IMR-90 (cell line): ENCODE measurements around the gene S100Z.

Source experiments
- BHLHE40 ChIP-seq: fragments of 150-350 bp; IDR thresholded peaks from 2 replicates; pipeline ENCODE4 v1.6.1; 2016; ENCODE audit warnings: mild to moderate bottlenecking, low read depth, low read length
- CHD1 ChIP-seq: IDR thresholded peaks from 2 replicates; pipeline ENCODE4 v1.6.1; 2012; ENCODE audit warnings: low read depth, low read length, improper control_type of control experiment
- FOS ChIP-seq: fragments of 150-350 bp; IDR thresholded peaks from 2 replicates; pipeline ENCODE4 v1.6.1; 2016; ENCODE audit warnings: low read depth, low read length
- MAFK ChIP-seq: IDR thresholded peaks from 2 replicates; pipeline ENCODE4 v1.6.1; 2012; ENCODE audit warnings: low read depth, low read length, improper control_type of control experiment
- MAZ ChIP-seq: IDR thresholded peaks from 2 replicates; pipeline ENCODE4 v1.6.1; 2012; ENCODE audit warnings: low read depth, mild to moderate bottlenecking, low read length, improper control_type of control experiment, moderate library complexity, borderline replicate concordance
- MXI1 ChIP-seq: IDR thresholded peaks from 2 replicates; pipeline ENCODE4 v1.6.1; 2012; ENCODE audit warnings: low read depth, mild to moderate bottlenecking, low read length, moderate library complexity, borderline replicate concordance
- POLR2A ChIP-seq: IDR thresholded peaks from 2 replicates; pipeline ENCODE4 v1.6.1; 2012; ENCODE audit warnings: mild to moderate bottlenecking, low read depth, low read length
- RAD21 ChIP-seq: IDR thresholded peaks from 2 replicates; pipeline ENCODE4 v1.6.1; 2012; ENCODE audit warnings: low read length, improper control_type of control experiment
- RFX5 ChIP-seq: IDR thresholded peaks from 2 replicates; pipeline ENCODE4 v1.8.0; 2012; ENCODE audit warnings: low read depth, mild to moderate bottlenecking, low read length, moderate library complexity
- SMC3 ChIP-seq: fragments of 150-350 bp; IDR thresholded peaks from 2 replicates; pipeline ENCODE4 v1.6.1; 2016; ENCODE audit warnings: low read depth, mild to moderate bottlenecking, antibody characterized with exemption, low read length, moderate library complexity
- TF ChIP-seq, protein P1 (sequence below): conservative IDR thresholded peaks from 2 replicates; pipeline ENCODE4 v1.5.1; 2012; ENCODE audit warnings: mild to moderate bottlenecking, low read depth, low read length, improper control_type of control experiment
- TF ChIP-seq, protein P2 (sequence below): fragments of 150-350 bp; IDR thresholded peaks from 2 replicates; pipeline ENCODE4 v1.6.1; 2017; ENCODE audit warnings: mild to moderate bottlenecking, antibody characterized with exemption, low read length, low read depth
- TF ChIP-seq, protein P3 (sequence below): fragments of 150-350 bp; IDR thresholded peaks from 2 replicates; pipeline ENCODE4 v1.6.1; 2016; ENCODE audit warnings: low read depth, mild to moderate bottlenecking, low read length, moderate library complexity, borderline replicate concordance

DNA sequence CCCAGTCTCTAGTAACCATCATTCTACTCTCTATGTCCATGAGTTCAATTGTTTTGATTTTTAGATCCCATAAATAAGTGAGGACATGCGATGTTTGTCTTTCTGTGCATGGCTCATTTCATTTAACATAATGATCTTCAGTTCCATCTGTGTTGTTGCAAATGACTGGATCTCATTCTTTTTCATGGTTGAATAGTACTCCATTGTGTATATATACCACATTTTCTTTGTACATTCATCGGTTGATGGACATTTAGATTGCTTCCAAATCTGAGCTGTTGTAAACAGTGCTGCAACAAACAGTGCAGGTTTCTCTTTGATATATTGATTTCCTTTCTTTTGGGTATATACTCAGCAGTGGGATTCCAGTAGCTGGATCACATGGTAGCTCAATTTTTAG, 46.4 kb downstream of the S100Z start:
- TF ChIP-seq, protein P1, sequence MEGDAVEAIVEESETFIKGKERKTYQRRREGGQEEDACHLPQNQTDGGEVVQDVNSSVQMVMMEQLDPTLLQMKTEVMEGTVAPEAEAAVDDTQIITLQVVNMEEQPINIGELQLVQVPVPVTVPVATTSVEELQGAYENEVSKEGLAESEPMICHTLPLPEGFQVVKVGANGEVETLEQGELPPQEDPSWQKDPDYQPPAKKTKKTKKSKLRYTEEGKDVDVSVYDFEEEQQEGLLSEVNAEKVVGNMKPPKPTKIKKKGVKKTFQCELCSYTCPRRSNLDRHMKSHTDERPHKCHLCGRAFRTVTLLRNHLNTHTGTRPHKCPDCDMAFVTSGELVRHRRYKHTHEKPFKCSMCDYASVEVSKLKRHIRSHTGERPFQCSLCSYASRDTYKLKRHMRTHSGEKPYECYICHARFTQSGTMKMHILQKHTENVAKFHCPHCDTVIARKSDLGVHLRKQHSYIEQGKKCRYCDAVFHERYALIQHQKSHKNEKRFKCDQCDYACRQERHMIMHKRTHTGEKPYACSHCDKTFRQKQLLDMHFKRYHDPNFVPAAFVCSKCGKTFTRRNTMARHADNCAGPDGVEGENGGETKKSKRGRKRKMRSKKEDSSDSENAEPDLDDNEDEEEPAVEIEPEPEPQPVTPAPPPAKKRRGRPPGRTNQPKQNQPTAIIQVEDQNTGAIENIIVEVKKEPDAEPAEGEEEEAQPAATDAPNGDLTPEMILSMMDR = no peak
- TF ChIP-seq POLR2A (no peak), MXI1 (no peak), CHD1 (no peak), RAD21 (no peak), SMC3 (no peak), BHLHE40 (no peak), FOS (no peak), MAFK (no peak), MAZ (no peak), RFX5 (no peak)
- TF ChIP-seq, protein P2, sequence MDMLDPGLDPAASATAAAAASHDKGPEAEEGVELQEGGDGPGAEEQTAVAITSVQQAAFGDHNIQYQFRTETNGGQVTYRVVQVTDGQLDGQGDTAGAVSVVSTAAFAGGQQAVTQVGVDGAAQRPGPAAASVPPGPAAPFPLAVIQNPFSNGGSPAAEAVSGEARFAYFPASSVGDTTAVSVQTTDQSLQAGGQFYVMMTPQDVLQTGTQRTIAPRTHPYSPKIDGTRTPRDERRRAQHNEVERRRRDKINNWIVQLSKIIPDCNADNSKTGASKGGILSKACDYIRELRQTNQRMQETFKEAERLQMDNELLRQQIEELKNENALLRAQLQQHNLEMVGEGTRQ = no peak
- TF ChIP-seq, protein P3, sequence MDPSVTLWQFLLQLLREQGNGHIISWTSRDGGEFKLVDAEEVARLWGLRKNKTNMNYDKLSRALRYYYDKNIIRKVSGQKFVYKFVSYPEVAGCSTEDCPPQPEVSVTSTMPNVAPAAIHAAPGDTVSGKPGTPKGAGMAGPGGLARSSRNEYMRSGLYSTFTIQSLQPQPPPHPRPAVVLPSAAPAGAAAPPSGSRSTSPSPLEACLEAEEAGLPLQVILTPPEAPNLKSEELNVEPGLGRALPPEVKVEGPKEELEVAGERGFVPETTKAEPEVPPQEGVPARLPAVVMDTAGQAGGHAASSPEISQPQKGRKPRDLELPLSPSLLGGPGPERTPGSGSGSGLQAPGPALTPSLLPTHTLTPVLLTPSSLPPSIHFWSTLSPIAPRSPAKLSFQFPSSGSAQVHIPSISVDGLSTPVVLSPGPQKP = no peak
